Measurements from ENCODE around the gene C4orf50.

C4orf50 gene

GRCh38 chr4:5894266-5894665, 124.0 kb downstream of the C4orf50 start:
- in situ Hi-C loops (cut with MboI; ENCODE audit: low sequenced_read_pairs): no loop called here

DNA sequence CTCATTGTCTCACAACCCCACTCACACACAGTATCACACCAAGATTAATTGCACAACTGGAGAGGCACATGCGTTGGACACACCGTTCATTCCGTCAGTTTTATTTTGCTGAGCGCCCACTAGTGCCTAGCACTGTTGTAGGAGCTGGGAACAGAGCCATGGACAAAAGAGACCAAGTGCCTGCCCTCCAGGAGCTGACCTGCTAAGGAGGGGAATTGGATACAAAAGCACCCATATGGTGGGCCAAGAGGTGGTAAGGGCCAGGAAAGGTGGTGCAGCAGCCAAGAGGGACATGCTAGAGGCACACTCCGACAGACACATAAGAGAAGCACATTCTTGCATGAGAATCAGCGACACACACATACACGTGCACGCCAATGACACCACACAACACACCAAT, 124.6 kb downstream of the C4orf50 start:
- in situ Hi-C loops (cut with MboI; ENCODE audit: low sequenced_read_pairs): no loop called here

DNA sequence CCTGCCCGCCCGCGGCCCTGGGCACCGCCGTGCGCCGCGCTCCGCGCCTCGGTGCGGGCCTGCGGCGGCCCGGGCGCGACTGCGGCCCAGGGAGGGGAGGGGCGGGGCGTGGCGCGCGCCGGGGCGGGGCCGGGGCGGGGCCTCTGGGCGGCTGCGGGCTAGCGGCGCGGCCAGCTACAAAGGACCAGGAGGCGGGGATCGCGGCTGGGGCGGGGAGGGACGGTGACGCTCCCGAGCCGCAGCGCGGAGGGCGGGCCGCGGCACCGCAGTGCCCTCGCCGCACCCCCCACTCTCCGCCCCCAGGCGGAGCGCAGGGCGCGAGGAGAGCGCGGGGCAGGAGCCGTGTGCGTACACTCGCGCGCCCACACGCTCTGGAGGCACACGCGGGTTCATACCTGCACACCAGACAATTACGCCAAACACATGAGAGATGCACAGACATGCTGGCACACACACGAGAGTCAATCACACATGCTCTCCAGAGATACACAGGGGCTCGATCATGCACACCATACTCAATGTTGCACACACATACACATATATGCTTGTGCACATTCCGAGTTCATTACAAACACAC, 125.1 kb downstream of the C4orf50 start, which contains the start of gene CRMP1:
Gene CRMP1 (minus strand): TSS at position 83 of the 577 bp plus-strand sequence. CDS start 117 bp downstream, outside the sequence.
- in situ Hi-C loops (cut with MboI; ENCODE audit: low sequenced_read_pairs): no loop called here

DNA sequence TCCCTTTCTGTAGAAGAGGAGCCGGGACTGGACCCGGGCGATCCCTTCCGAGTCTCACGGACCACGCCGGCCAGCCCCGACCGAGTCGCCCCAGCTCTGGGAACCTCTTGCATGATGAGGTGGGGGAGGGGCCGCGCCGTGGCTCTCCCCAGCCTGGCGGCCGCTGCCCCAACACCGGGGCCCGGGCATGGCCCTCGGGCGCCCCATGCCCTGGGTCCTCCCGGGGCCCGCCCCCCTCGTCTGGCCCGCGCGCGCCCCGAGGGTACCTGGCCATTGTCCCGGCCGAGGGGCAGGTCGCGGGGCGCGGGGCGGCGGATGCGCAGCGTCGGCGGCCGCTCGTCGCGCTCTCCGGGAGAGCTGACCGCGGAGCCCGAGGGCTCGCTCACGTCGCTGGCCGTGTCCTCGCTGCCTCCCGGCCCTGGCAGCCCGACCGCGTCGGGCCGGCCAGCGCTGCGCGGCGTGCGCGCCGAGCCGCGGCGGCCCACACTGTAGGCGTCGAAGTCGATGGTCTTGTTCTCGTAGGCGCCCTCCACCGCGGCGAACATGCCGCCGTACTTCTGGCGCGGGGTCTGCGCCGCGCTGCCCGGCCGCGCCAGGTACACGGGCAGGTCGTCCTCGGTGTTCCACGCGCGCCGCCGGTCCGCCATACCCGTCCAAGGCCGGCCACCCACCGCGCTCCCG, 125.8 kb downstream of the C4orf50 start:
- in situ Hi-C loops (cut with MboI; ENCODE audit: low sequenced_read_pairs): no loop called here

DNA sequence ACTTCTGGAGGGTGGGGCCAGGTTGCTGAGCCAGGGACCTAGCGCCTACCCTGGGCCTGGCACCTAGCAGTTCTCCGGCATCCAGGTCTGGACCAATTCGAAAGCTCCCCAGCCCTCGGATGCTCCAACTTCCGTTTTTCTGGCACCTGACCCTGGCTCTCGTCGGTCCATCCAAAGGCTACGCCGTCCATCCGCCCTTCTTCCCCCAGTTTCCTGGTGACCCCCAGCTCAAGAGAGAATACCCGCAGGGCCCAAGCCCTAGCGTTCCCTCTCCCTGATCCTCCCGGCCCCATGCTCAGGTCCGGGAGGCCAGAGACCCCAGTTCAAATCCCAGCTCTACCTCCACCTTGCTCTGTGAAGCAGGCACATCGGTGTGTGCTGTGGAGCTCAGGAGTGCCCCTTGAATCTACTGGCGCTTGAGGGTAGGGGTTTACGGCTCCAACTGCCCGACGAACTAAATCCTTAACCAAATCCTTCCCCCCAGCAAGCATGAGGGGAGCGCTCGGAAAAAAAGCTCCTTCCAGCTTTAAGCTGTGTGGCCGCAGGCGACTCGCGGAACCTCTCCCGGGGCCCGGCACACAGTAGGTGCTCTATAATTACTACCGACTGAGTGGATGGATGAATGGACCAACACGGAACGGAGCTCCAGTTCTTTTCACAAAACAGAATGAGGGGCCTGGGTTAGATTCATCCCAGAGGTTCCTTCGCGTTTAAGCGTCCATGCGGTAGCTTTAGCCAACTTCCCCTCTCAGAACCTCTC, 126.5 kb downstream of the C4orf50 start:
- in situ Hi-C loops (cut with MboI; ENCODE audit: low sequenced_read_pairs): no loop called here

- in situ Hi-C loops (cut with MboI; ENCODE audit: low sequenced_read_pairs): no loop called here
Observed at GRCh38 chr4:5890063-5890727, 128.0 kb downstream of the C4orf50 start.

- in situ Hi-C loops (cut with MboI; ENCODE audit: low sequenced_read_pairs): no loop called here
Observed at GRCh38 chr4:5889002-5889696, 129.1 kb downstream of the C4orf50 start.

DNA sequence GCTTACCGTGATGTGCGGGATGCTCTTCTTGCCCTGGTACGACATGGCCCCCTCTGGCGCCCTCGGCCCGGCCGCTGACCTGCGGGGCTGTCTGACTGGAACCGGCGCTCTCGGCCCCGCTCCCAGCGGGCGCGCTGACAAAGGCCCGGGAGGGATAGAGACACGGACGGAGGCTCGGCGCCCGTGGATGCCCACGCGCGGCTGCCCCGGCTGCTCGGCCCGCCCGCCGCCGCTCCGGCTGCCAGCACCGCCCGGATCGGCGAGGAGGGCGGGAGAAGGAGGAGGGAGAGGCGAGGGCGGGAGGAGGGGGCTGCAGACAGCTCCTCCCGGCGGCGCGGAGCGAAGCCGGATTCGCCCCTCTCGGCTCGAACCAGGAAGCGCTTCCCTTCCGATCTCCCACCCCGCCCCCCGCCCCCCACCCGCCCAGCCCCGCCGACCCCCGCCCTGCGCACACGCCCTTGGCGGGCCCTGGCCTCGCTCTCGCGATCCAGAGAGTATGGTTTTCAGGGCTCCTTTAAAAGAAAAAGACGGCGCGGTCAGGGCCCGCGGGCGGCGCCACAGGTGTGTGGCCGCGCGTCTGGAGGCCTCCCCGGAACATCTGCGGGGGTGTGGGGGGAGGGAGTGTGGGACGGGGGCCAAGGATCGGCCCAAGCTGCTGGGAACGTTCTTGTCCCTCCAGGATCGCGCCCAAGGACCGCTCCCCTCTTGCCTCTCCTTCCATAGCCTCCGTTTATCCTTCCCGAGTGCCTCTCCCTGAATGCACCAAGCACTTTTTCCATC, 129.8 kb downstream of the C4orf50 start:
- in situ Hi-C loops (cut with MboI; ENCODE audit: low sequenced_read_pairs): no loop called here

DNA sequence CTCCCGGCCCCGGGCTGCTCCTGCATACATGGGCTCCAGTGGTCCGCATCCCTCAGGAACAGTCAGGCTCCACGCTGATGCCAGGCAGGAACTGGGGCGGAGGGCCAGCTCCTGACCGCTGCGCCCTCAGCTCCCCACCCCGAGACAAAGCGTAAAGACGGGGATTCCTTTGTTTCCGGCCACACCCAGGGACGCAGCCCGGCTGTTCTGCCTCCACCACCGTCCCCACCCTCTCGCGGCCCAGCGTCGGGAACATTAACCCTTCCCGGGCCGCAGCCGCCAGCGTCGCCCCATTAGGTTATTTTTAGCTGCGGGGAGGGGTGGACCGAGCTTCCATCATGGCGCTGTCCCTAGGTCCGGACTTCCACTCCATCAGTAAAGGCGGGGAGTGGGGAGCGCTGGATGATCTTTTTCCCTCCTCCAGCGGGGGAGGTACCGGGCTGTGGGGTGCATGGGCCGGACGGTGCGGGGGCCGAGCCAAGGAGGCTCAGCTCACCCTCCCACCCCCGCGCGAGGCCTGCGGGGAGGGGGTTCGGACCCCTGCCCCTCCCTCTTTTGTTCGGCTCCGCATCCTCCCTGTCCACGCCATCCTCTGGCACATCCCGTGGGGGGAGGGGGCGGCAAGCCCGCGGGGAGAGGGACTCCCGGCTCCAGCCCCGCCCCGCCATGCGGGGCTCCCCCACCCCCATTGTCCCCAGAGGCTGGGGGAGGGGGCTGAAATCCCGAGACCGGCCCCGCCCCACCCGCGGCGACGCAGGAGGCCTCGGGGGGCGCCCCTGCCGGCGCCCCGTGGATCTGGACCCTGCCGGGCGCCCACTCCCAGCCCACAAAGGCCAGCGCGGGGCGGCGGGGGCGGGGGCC, 130.6 kb downstream of the C4orf50 start:
- in situ Hi-C loops (cut with MboI; ENCODE audit: low sequenced_read_pairs): no loop called here

GRCh38 chr4:5887011-5887360, 131.2 kb downstream of the C4orf50 start:
- in situ Hi-C loops (cut with MboI; ENCODE audit: low sequenced_read_pairs): no loop called here

DNA sequence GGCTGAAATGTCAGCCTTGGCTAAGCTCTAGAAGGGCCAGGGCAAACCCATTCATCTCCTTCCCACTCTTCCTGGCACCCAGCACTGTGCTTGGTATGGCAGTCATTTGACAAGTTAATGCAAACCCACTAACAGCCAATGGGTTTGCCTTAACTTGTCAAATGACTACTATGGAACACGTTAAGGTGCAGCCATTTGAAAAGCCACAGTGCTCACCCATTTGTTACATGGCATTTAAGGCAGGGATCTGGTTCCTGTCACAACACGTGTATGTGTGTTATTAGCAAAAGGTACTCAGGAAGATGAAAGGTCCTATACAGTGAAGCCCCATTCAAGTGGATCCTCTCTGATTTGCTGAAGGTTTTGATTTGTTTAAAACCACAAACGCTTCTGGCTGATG, 132.5 kb downstream of the C4orf50 start:
- in situ Hi-C loops (cut with MboI; ENCODE audit: low sequenced_read_pairs): no loop called here

DNA sequence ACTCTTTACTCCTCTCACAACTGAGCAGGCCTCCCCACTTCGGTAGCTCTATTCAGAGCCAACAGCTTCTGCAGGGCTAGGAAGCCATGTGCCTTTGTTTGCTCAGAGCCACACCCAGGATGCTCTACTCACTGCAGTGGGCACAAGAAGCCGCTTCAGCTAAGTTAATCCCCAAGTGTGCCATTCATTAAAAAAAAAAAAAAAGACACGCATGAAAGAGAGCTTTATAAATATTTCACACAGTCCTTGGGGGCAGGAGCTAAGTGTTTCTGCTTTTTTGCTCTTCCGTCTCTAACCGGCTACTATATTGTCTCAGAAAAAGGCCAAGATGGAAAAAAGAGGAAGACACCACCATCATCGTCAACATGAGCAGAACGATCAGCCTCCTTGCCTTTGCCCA, 133.4 kb downstream of the C4orf50 start:
- in situ Hi-C loops (cut with MboI; ENCODE audit: low sequenced_read_pairs): no loop called here

DNA sequence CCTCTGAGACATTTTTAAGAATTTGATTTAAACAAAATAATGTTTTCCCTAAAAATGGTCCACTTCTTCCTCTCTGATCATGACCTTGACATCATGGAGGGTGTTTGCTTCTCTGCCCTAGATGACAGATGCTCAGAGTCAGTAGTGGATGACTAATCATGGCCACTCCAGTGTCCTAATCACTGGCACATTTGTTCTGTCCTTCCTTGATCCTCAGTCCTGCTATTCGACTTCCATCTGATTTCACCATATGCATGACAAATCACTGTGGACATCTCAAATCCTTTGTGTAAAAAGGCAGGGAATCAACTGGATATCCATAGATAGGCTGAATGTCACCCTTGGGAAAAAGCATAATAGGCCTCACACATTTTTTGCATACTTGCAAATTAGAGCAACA, 134.3 kb downstream of the C4orf50 start:
- in situ Hi-C loops (cut with MboI; ENCODE audit: low sequenced_read_pairs): no loop called here

GRCh38 chr4:5882947-5883346, 135.3 kb downstream of the C4orf50 start:
- in situ Hi-C loops (cut with MboI; ENCODE audit: low sequenced_read_pairs): no loop called here

GRCh38 chr4:5881340-5881739, 136.9 kb downstream of the C4orf50 start:
- in situ Hi-C loops (cut with MboI; ENCODE audit: low sequenced_read_pairs): no loop called here

DNA sequence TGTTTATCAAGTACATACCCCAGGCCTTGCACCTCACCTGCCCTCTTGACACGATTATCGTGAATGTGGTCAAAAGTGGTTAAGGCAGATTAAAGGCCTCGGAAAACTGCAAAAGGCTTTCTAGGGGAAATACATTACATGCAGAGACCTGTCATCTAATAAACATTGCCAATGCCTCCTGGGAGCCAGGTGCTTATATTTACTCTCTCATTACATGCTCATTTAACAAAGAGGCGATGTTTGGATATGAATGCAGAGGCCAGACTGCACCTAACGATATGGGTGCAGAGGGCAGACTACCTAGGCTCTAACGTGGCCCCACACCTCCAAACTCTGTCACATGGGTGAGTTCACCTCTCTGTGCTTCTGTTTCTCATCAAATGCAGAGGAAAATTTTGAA, 139.9 kb downstream of the C4orf50 start:
- in situ Hi-C loops (cut with MboI; ENCODE audit: low sequenced_read_pairs): no loop called here

DNA sequence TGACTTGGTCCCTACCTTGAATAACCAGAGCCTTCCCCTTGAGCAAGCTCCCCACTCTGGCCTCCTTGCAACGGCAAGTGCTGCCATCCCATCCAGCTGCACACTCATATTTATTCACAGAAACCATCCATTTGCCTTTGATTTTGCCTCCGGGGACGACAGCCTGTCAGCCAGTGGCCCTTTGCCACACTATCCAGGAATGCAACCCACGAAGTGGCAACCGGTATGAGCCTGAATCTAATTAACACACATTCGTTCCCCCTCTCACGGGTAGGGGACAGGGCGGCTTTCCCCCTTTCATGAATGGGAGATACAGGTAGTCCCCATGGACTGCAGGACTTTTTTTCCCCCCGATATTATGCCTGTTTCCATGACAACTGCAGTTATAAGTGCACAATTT, 140.8 kb downstream of the C4orf50 start:
- in situ Hi-C loops (cut with MboI; ENCODE audit: low sequenced_read_pairs): no loop called here

- in situ Hi-C loops (cut with MboI; ENCODE audit: low sequenced_read_pairs): no loop called here
Observed at GRCh38 chr4:5874811-5875449, 143.3 kb downstream of the C4orf50 start.

DNA sequence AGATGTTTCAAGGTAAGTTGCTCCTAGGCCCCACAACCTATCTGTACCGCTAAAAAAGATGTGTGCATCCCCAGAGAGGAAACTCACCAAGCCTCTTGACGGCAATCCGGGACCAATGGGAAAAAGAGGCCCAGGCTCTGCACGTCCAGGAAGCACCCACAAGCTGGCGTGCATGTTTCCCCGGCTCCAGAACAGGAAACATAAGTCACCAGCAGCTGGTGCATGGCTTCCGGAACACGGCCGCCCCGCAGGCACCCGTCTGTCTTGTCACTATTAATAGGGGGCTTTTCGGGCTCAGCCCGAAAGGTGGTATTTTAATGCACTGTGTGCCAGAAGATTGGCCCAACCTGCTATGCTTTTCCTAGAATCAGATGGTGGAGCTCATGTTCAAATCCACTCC, 147.5 kb downstream of the C4orf50 start:
- in situ Hi-C loops (cut with MboI; ENCODE audit: low sequenced_read_pairs): no loop called here
